ENCODE data around the gene BTAF1.

- no peak for TF ChIP-seq CTCF (IDR thresholded peaks at IDR 0.05; ENCODE audit: borderline replicate concordance, extremely low read depth, low read length, poor library complexity, severe bottlenecking)
- TF ChIP-seq EZH2 (IDR thresholded peaks at IDR 0.05; ENCODE audit: borderline replicate concordance, low read depth, low read length, severe bottlenecking) = no peak
Observed at GRCh38 chr10:91930939-91931338, 7.4 kb downstream of the BTAF1 start.
